NCI-H1930 (cell line): ENCODE results near the gene BRSK2.
"Not testable (repeated sequence)": the region's sequence is repeated elsewhere in the genome, so short reads cannot be mapped to it uniquely, and the experiment has no call there.

Experiments
- DNase-seq, 2 experiments: peaks; one replicate each; lab custom pipeline; 2025; lab: John Stamatoyannopoulos, UW

Gene BRSK2

DNA sequence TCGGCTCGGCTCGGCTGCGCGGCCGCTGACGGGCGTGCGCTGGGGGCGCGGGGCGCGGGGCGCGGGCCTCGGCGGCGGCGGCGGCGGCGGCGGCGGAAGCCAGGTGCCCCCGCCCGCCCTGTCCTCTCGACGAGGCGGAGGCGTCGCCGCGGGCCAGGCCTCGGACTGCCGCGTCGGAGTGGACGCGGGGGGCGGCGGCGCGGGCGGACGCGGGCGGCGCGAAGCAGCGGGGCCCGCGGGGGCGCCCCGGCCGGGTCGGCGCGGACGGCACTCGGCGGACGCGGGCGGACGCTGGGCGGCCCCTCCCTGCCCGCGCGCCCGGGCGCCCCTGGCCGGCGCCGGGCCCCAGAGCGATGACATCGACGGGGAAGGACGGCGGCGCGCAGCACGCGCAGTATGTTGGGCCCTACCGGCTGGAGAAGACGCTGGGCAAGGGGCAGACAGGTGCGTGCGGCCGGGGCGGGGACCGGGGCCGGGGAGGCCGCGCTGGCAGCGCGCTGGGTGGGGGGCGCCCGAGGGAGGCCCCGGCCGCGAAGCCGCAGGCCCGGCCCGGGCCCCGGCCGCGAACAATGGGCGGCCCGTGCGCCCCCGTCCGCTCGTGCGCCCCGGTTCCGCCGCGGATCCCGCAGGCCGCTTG lies at the start of gene BRSK2:
TSS of gene BRSK2 (plus strand) at position 3 of the 637 bp plus-strand sequence. CDS start at position 354, 351 bp downstream.
- DNase-seq = no peak

DNA sequence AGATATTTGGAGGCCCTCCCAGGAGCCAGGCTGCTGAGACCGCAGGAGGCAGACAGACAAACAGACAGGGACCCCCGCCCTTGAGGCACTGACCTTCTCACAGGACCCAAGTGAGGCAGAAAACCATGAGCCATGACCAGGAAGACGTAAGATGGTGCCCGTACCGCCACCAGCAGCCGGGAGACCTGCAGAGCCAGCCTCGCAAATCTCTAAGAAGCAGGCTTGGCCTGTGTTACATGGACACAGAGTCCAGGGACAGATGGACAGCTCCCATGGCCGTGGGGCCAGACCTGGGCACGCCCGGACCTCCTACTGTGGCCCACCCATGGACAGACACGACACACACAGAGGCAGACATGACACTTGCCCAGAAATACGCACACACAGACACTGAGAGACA lies 49.6 kb upstream of the BRSK2 start:
- DNase-seq = no peak

DNA sequence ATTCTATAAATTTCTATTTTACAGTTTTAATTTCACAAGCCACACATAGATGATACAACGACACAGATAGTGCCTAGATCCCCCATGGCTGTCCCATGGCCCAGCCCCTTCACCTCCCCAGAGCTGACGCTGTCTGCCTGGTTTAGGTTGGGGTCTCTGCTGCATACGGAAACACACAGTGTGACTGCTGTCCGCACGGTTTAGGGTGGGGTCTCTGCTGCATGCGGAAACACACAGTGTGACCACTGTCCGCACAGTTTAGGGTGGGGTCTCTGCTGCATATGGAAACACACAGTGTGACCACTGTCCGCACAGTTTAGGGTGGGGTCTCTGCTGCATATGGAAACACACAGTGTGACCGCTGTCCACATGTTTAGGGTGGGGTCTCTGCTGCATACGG lies 48.5 kb upstream of the BRSK2 start:
- not testable (repeated sequence) for DNase-seq

GRCh38 chr11:1341928-1342524 lies 47.7 kb upstream of the BRSK2 start:
- DNase-seq = no peak

GRCh38 chr11:1342946-1343345 lies 46.8 kb upstream of the BRSK2 start:
- DNase-seq = no peak

DNA sequence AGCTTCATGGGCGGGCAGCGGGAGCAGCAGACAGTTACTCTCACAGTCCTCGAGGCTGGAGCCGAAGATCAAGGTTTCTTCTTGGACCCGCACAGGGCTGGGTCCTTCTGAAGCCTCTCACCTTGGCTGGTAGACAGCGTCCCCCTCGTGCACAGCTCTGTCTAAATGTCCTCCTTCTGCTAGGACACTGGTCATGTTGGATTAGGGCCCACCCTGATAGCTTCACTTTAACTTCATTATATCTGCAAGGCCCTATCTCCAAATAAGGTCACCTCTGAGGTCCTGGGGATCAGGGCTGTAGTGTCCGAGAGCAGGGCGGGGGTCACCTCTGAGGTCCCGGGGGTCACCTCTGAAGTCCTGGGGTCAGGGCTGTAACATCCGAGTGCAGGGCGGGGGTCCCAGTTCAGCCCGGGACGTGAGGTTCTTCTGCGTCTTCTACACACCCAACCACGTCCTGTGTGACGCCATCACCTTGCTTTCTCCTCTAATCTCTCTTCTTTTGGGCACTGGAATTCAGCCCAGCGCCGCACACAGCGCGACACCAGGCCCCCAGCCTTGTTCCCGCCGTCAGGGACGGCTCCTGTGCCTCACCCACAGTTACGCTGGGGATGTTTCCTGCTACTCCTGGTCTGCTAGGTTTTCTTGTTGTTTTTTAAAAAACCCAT lies 46.2 kb upstream of the BRSK2 start:
- no peak for DNase-seq

DNA sequence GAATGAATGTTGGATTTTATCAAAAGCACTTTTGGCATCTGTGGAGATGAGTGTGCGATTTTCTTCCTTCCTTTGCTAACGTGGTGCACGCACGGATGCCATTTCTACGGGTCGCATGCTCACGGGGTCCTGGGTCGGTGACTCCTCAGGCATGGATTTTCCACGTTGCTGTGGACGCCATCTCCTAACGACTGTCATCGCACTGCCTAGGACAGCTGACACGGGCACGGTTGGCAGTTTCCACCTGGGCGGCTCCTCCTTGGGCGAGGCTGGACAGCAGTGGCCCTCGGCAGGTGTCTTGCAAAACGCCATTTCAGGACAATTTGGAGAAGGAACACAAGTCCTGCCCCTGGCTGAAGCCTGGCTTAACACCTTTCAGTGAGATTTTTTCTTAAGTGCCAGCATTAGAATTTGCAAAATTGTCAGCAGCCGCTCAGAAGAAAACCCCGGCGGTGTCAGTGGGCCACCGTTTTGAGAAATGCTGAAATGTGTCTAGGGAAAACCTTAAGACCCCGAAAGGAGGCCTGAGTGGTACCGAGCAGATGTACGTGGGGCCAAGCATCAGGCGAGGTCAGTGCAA lies 45.6 kb upstream of the BRSK2 start:
- DNase-seq = no peak

DNA sequence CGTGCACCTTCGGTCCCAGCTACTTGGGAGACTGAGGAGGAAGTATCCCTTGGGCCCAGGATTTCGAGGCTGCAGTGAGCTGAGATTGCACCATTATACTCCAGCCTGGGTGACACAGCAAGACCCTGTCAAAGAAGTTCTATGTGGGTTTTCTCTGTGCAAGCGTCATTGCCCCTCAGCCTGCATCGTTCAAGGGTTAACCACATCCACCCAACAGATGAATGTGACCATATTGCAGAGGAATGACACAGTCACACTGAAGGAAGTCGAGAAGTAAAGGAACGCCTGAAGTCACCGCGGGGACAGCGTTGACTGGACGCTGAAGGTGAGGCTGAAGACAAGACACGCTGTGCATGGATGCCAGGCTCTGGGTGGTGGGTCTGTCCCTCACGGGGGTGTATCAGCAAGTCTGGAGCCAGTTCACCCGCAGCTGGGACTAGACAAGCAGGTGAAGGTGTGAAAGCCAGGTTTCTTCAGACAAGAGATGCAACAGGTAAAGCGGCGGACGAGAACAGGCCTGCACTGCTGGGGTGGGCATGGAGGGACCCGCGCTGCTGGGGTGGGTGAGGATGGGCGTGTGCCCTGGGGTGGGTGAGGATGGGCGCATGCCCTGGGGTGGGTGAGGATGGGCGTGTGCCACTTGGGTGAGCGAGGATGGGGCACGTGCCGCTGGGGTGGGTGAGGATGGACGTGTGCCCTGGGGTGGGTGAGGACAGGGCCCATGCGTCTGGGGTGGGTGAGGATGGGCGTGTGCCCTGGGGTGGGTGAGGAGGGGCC lies 43.8 kb upstream of the BRSK2 start:
- no peak for DNase-seq

GRCh38 chr11:1346669-1347390 lies 42.9 kb upstream of the BRSK2 start:
- DNase-seq = no peak

- not testable (repeated sequence) for DNase-seq
Observed at GRCh38 chr11:1347411-1347999, 42.2 kb upstream of the BRSK2 start.

DNA sequence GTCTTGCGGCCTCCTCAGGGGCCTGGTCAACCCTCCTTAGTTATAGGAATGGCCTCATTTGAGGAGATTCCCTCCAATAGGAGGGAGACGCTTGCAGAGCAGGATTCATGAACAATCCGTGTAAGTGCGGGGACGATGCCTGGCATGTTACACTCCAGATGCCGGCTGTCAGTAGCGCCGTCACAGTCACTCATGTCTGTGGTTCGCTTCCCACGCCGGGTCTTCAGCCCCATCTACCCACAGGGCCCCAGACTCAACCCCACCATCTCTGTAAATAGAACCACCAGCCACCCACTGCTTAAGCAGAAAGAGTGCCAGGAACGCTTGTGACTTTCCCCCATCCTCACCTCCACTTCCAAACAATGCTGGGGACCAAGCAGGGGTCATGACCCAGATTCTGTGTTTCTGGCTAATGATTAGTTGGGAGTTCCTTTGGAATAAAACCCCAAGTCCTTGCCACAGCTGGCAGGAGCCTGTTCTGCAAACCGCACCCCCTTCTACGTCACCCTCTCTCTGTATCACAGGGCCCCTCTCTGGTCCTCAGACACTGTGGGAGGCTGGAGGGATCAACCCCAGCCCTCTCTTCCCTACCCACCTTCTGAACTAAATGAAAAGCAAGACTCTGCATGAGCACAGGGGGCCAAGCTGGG lies 41.5 kb upstream of the BRSK2 start:
- DNase-seq = no peak

DNA sequence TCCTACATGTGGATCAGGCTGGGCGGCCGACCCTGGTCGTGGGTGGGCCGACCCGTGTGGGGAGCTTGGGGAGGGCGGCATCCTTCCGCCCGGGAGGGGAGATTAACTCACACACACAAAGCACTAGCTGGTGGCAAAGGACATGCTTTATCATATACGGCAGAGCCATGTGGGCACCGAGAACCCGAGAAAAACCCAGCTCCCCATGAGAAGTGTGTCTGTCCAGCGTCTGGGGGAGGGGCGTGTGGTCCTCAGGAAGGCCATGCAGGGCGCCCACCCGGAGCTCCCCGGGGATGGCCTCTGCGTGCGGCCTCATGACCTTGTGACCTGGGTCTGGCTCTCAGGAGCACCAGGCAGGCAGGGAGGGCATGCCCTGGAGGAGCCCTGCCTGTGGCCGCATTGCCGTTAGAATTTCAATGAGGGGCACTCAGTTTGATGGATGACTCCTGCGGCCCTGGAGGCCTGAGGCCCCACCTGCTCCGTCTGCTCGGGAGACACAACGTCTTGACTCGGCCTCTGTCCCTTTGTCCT lies 40.9 kb upstream of the BRSK2 start:
- DNase-seq = no peak

GRCh38 chr11:1349327-1350041 lies 40.2 kb upstream of the BRSK2 start:
- no peak for DNase-seq

- no peak for DNase-seq
Observed at GRCh38 chr11:1350086-1350725, 39.5 kb upstream of the BRSK2 start.

DNA sequence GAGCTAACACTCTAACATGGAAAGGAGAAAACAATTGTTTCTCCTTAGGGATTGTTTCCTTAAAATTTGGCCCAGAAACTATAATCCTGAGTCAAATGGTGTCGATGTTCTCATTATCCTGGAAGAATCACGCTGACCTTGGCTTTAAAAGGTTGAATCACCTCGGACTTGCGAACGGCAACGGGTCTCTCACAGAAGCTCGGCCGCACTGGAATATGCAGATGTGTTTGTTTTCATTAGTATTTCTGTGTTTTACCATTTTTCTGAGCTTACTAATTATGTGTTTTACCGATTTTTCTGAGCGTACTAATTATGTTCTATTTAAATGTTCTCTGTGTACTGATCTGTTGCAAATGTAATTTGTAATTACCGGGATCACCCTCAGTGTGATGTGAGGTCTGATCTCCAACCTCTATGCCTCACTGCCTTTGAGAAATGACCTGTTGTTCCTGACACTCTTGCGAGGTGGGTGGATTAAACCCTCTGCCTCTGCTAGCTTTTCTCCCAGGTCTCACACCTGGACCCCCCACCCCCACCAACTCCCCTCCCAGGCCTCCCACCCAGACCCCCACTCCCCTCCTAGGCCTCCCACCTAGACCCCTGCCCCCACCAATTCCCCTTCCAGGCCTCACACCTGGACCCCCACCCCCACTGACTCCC lies 38.3 kb upstream of the BRSK2 start:
- peak in 1 of 2 experiments; percentile 33 for DNase-seq

GRCh38 chr11:1352696-1353382 lies 36.9 kb upstream of the BRSK2 start:
- DNase-seq = no peak

DNA sequence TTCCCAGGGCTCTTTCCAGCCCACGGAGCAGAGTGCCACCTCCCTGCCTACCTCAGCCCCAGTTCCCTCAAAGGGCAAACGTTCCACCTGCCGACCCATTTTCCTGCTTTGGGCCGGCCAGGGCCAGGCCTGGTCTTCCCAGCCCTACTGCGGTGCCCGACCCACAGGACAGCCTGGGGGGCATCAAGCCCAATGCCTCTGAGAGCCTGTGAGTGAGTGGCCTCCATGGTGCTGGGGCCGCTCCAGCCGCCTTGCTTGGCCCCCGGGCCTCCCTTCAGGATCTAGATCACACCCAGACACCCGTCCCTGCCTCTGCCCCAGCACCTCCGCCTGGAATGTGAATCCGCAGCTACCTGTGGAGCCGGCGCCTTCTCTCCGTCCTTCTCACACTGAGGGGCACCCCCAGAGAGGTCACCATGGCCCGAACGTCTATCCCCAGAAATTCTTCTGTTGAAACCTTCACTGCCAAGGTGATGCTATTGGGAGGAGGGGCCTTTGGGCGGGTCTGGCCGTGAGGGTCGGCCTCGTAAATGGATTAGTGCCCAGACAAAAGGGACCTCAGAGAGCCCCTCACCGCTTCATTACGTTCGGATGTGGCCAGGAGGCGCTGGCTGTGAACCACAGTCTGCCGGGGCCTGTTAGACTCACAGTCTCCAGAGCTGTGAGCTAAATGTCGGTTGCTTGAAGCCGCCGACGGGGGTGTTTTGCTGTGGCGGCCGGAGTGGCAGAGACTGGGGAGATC lies 36.2 kb upstream of the BRSK2 start:
- no peak for DNase-seq
